Epithelial cell of proximal tubule (primary cell): Measurements from ENCODE around the gene MAPKBP1. TPM values are rescaled to one million over a fixed set of nuclear protein-coding genes. Genes with fewer than 3 reads are reported as not detected.
"Not testable (repeated sequence)": the region's sequence is repeated elsewhere in the genome, so short reads cannot be mapped to it uniquely, and the experiment has no call there.

ENCODE experiments used
- DNase-seq: peaks from one replicate; pipeline ENCODE4 v3.0.0-alpha.2; 2011; ENCODE audit warnings: low read depth
- H3K4me3 ChIP-seq: 2 replicates; pipeline ENCODE4 v1.5.1; 2011; ENCODE audit warnings: low read depth, mild to moderate bottlenecking, low read length
- CTCF ChIP-seq: conservative IDR thresholded peaks from 2 replicates; pipeline ENCODE4 v1.5.1; 2012; ENCODE audit warnings: low read depth, mild to moderate bottlenecking, low read length
- total RNA-seq: library from RNA; depleted of rRNA; stranded (reverse); fragments of >200 nt; gene quantifications from 2 replicates; pipeline ENCODE4 v1.2.3, GENCODE V29; 2015

Gene MAPKBP1
- total RNA-seq, 1 donor from 2014 or later, result 14.4 TPM

GRCh38 chr15:41825572-41826535 is 51.6 kb downstream of the MAPKBP1 start:
- no peak overlapping the region for H3K4me3 ChIP-seq
- TF ChIP-seq CTCF, result no peak
- DNase-seq, result no peak

- TF ChIP-seq CTCF, result no peak
- no peak for DNase-seq
- peak overlapping the region; percentile 92 for H3K4me3 ChIP-seq
Observed at GRCh38 chr15:41827290-41827879, 53.1 kb downstream of the MAPKBP1 start.

- TF ChIP-seq CTCF, result no peak
- peak within 1 kb of the TSS; percentile 92 for H3K4me3 ChIP-seq
- no peak for DNase-seq
Observed at GRCh38 chr15:41827880-41828806, 53.9 kb downstream of the MAPKBP1 start, which contains the start of gene JMJD7. TSS of gene JMJD7 (plus strand) at chr15:41828092. CDS start at chr15:41828125, 33 bp downstream.

GRCh38 chr15:41828807-41829141 is 54.5 kb downstream of the MAPKBP1 start:
- DNase-seq, result no peak
- H3K4me3 ChIP-seq, result peak overlapping the region; percentile 92
- TF ChIP-seq CTCF, result no peak

- H3K4me3 ChIP-seq, result no peak overlapping the region
- TF ChIP-seq CTCF, result no peak
- no peak for DNase-seq
Observed at GRCh38 chr15:41829959-41830646, 55.8 kb downstream of the MAPKBP1 start.

- not testable (repeated sequence) for DNase-seq, H3K4me3 ChIP-seq
Observed at GRCh38 chr15:41831291-41831690, 57.0 kb downstream of the MAPKBP1 start.

GRCh38 chr15:41832208-41832607 is 57.9 kb downstream of the MAPKBP1 start:
- H3K4me3 ChIP-seq, result no peak overlapping the region
- no peak for DNase-seq
- TF ChIP-seq CTCF, result no peak
